PC-9 (cell line): ENCODE data around the gene NAT14. TPM values are rescaled to one million over a fixed set of nuclear protein-coding genes. Genes with fewer than 3 reads are reported as not detected.

Experiments used
- BruUV-seq: library from RNA; stranded (reverse); fragments of 400-500 nt; replicated peaks from 2 replicates; lab custom pipeline; 2021; lab: Mats Ljungman, UMichigan
- CTCF ChIA-PET: fragments of 300-600 bp; sonication (Branson Sonifier 250); formaldehyde crosslinking; loops from one replicate; lab custom pipeline; 2022; ENCODE audit warnings: antibody characterized with exemption; lab: Charles Lee
- POLR2A ChIA-PET: fragments of 300-600 bp; sonication (Branson Sonifier 250); formaldehyde crosslinking; loops from one replicate; lab custom pipeline; 2022; ENCODE audit warnings: antibody characterized with exemption; ENCODE audit not compliant: unreplicated experiment; lab: Charles Lee
- DNase-seq, 2 experiments: peaks; one replicate each; pipeline versions ENCODE4 v3.0.0 to v3.0.0-alpha.2; 2015 to 2022; ENCODE audit warnings: mixed read lengths in 1 of 2
- H2AFZ ChIP-seq: fragments of 200-600 bp; sonication (generic); 2 replicates; pipeline ENCODE4 v1.8.1; 2017; ENCODE audit warnings: antibody characterized with exemption
- H3F3A ChIP-seq: fragments of 200-600 bp; sonication (generic); 2 replicates; pipeline ENCODE4 v1.8.1; 2017; ENCODE audit warnings: antibody characterized with exemption, mild to moderate bottlenecking, low read depth; ENCODE audit not compliant: insufficient read depth
- H3K27ac ChIP-seq: fragments of 200-600 bp; sonication (generic); 2 replicates; pipeline ENCODE4 v1.6.1; 2016; ENCODE audit warnings: mixed run types
- H3K27me3 ChIP-seq: fragments of 200-600 bp; sonication (generic); 2 replicates; pipeline ENCODE4 v1.6.1; 2016; ENCODE audit warnings: low read depth, mixed run types; ENCODE audit not compliant: insufficient read depth
- H3K36me3 ChIP-seq: fragments of 200-600 bp; sonication (generic); 2 replicates; pipeline ENCODE4 v1.6.1; 2016; ENCODE audit warnings: low read depth, mixed run types
- H3K4me1 ChIP-seq: fragments of 200-600 bp; sonication (generic); replicated peaks from 2 replicates; pipeline ENCODE4 v1.6.1; 2016; ENCODE audit warnings: mixed run types; ENCODE audit not compliant: insufficient read depth
- H3K4me2 ChIP-seq: fragments of 200-600 bp; sonication (generic); 2 replicates; pipeline ENCODE4 v1.6.1; 2017; ENCODE audit warnings: mixed run types
- H3K4me3 ChIP-seq: fragments of 200-600 bp; sonication (generic); 2 replicates; pipeline ENCODE4 v1.6.1; 2016; ENCODE audit warnings: mixed run types
- H3K79me2 ChIP-seq: fragments of 200-600 bp; sonication (generic); 2 replicates; pipeline ENCODE4 v1.6.1; 2017; ENCODE audit warnings: low read depth, mixed run types
- H3K9me2 ChIP-seq: fragments of 200-600 bp; sonication (generic); 2 replicates; pipeline ENCODE4 v1.8.1; 2017; ENCODE audit warnings: mild to moderate bottlenecking; ENCODE audit not compliant: insufficient read depth
- H3K9me3 ChIP-seq: fragments of 200-600 bp; sonication (generic); 2 replicates; pipeline ENCODE4 v1.8.1; 2016; ENCODE audit warnings: low read depth; ENCODE audit not compliant: insufficient read depth
- H4K20me1 ChIP-seq: fragments of 200-600 bp; sonication (generic); 2 replicates; pipeline ENCODE4 v1.8.1; 2017; ENCODE audit not compliant: insufficient read depth
- EZH2 ChIP-seq: fragments of 200-600 bp; sonication (generic); IDR thresholded peaks from 2 replicates; pipeline ENCODE4 v1.8.0; 2017; ENCODE audit warnings: antibody characterized with exemption, low read depth
- intact Hi-C: fragments of 100-400 bp; cut with micrococcal nuclease; formaldehyde crosslinking; loops from one replicate; pipeline ENCODE4 v1.10.0; 2022; ENCODE audit not compliant: unreplicated experiment
- total RNA-seq: library from RNA; stranded (reverse); gene quantifications from 2 replicates; pipeline ENCODE4 v1.2.3, GENCODE V29; 2021
- TF ChIP-seq, protein P1 (sequence below): fragments of 200-600 bp; sonication (generic); conservative IDR thresholded peaks from 2 replicates; pipeline ENCODE4 v1.6.1; 2017; ENCODE audit warnings: mixed run types, antibody characterized with exemption, mild to moderate bottlenecking, moderate library complexity

Gene NAT14
- total RNA-seq, 1 experiment from 2014 or later: 61.6 TPM

DNA sequence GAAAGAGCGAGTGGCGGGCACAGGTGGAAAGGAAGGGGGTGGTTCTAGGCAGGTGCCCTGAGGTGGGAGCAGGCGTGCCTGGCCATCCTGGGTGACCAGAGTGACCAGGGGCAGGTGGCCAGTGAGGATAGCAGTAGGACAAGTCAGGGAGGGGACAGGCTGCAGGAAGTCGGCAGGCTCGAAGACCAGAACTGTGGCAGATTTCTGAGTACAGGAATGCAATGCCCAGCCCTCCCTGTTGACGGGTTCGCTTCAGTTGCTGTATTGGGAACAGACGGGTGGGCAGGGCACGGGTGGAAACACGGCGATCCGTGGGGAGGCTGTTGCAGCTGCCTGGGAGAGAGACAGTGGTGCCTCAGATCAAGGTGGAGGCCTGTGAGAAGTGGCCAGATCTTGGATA, 6.6 kb upstream of the NAT14 start:
- Histone ChIP-seq H3K4me1 (peaks cover 24% of the 10 kb centered on the region), H3K4me2 (peak overlapping the region; percentile 65), H3K9me3 (no peaks in the 10 kb centered on the region), H3K36me3 (no peaks in the 10 kb centered on the region), H3K9me2 (no peaks in the 10 kb centered on the region), H3K27ac (no peak overlapping the region), H3K79me2 (peaks cover 29% of the 10 kb centered on the region), H4K20me1 (peaks cover 27% of the 10 kb centered on the region), H3K4me3 (peak overlapping the region; percentile 68; the same call in 1 of the 2 replicates), H3K27me3 (no peaks in the 10 kb centered on the region), H3F3A (peaks cover 44% of the 10 kb centered on the region), H2AFZ (no peak overlapping the region)
- no peak for DNase-seq
- POLR2A ChIA-PET: no interaction called here
- TF ChIP-seq, protein P1, sequence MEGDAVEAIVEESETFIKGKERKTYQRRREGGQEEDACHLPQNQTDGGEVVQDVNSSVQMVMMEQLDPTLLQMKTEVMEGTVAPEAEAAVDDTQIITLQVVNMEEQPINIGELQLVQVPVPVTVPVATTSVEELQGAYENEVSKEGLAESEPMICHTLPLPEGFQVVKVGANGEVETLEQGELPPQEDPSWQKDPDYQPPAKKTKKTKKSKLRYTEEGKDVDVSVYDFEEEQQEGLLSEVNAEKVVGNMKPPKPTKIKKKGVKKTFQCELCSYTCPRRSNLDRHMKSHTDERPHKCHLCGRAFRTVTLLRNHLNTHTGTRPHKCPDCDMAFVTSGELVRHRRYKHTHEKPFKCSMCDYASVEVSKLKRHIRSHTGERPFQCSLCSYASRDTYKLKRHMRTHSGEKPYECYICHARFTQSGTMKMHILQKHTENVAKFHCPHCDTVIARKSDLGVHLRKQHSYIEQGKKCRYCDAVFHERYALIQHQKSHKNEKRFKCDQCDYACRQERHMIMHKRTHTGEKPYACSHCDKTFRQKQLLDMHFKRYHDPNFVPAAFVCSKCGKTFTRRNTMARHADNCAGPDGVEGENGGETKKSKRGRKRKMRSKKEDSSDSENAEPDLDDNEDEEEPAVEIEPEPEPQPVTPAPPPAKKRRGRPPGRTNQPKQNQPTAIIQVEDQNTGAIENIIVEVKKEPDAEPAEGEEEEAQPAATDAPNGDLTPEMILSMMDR: no peak
- TF ChIP-seq EZH2: no peak
- intact Hi-C loops: loop anchor here (5.0 to 10.0 kb wide), 5 partner anchors 69 to 1291 kb away; partner anchors contain the start of genes LENG9, MBOAT7, RDH13 and SBK3
- BruUV-seq: no TSS peak
- CTCF ChIA-PET: no interaction called here

DNA sequence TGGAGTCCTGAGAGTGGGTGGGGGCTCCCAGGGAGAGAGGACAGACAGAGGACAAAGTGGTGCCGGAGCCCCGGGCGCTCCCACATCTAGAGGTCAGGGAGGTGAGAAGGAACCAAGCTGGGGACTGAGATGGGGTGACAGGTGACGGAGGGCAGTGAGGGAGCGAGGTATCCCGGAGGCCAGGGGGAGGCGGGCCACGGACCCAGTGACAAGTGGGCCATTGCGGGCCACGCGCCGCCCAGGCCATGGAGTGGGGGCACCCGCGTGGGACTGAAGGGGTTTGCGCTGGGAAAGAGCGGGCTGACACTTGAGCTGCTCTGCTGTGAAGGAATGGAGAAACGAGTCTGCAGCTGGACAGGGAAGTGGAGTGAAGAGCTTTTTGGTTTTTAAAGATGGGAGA, 5.9 kb upstream of the NAT14 start:
- CTCF ChIA-PET: interaction anchor here (0.6 kb wide), 1 partner anchor 10 kb away, joined by 6 read pairs; no protein-coding TSS in a partner anchor
- Histone ChIP-seq H3K27me3 (no peaks in the 10 kb centered on the region), H2AFZ (no peak overlapping the region), H3K4me3 (no peak overlapping the region), H3K9me3 (no peaks in the 10 kb centered on the region), H3K36me3 (no peaks in the 10 kb centered on the region), H3K79me2 (peaks cover 29% of the 10 kb centered on the region), H3F3A (peaks cover 44% of the 10 kb centered on the region), H4K20me1 (peaks cover 27% of the 10 kb centered on the region), H3K27ac (no peak overlapping the region), H3K4me2 (no peak overlapping the region), H3K4me1 (peaks cover 24% of the 10 kb centered on the region), H3K9me2 (no peaks in the 10 kb centered on the region)
- DNase-seq: no peak
- intact Hi-C loops: loop anchor here (5.0 to 10.0 kb wide), 5 partner anchors 68 to 1292 kb away; partner anchors contain the start of genes LENG9, MBOAT7, RDH13 and SBK3
- no TSS peak for BruUV-seq
- POLR2A ChIA-PET: no interaction called here
- TF ChIP-seq, protein P1: no peak
- TF ChIP-seq EZH2: no peak

DNA sequence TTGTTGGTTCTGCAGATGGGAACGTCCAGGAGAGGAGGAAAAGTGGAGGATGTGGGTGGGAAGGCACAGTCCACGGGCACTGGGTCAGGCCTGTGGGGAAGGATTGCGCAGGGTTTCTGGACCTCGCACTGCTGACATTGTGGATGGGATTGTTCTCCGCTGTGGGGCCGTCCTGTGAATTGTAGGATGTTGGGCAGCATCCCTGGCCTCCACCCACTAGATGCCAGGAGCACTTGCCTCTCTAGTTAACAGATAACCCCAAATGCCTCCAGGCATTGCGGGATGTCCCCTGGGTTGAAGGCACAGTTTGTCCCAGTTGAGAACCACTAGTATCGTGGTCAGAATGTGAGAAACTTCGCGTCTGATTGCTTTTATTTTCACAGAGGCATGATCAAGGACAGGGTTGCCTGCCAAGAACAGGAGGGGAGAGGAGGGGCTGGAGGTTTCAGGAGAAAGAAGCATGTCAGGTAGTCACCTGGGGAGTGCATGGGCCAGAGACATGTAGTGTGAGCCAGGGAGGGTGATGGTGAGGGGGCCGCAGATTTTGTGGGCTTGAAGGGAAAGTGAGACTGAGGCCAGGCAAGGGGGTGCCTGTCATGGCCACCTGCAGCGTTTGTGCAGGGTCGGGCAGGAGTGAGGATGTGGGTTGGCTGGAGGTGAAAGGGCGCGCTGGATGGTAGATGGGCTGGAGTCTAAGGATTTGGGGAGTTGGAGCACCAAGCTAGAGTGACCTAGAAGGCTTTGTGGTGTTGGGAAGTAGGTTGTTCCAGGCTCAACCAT, 5.3 kb upstream of the NAT14 start:
- H3K4me3 ChIP-seq: no peak overlapping the region
- intact Hi-C loops: loop anchor here (5.0 to 10.0 kb wide), 5 partner anchors 68 to 1292 kb away; partner anchors contain the start of genes LENG9, MBOAT7, RDH13 and SBK3
- TF ChIP-seq, protein P1: no peak
- no peak for TF ChIP-seq EZH2
- POLR2A ChIA-PET: no interaction called here
- peaks cover 28% of the 10 kb centered on the region for H3K4me1 ChIP-seq
- no peaks in the 10 kb centered on the region for H3K9me2 ChIP-seq
- H3K4me2 ChIP-seq: no peak overlapping the region
- CTCF ChIA-PET: interaction anchor here (0.6 kb wide), 1 partner anchor 11 kb away, joined by 6 read pairs; no protein-coding TSS in a partner anchor
- H3K27ac ChIP-seq: no peak overlapping the region
- no peaks in the 10 kb centered on the region for H3K27me3 ChIP-seq
- H3K9me3 ChIP-seq: no peaks in the 10 kb centered on the region
- H3K79me2 ChIP-seq: peaks cover 29% of the 10 kb centered on the region
- H3F3A ChIP-seq: peaks cover 39% of the 10 kb centered on the region
- no peak overlapping the region for H2AFZ ChIP-seq
- H3K36me3 ChIP-seq: no peaks in the 10 kb centered on the region
- DNase-seq: no peak
- H4K20me1 ChIP-seq: peaks cover 27% of the 10 kb centered on the region
- BruUV-seq: no TSS peak
